MM.1S (cell line): ENCODE measurements around the gene BDH2.

Experiments
- DNase-seq: peaks from one replicate; pipeline ENCODE4 v3.0.0-alpha.2; 2015
- H2AFZ ChIP-seq: fragments of 300-600 bp; sonication (generic); 2 replicates; pipeline ENCODE4 v1.6.0; 2016; ENCODE audit warnings: antibody characterized with exemption, low read length
- H3F3A ChIP-seq: fragments of 300-600 bp; sonication (generic); 2 replicates; pipeline ENCODE4 v1.6.1; 2016; ENCODE audit warnings: mild to moderate bottlenecking, antibody characterized with exemption, low read length, moderate library complexity, mixed read lengths; ENCODE audit not compliant: insufficient read depth
- H3K27ac ChIP-seq: fragments of 300-600 bp; sonication (generic); 2 replicates; pipeline ENCODE4 v1.5.1; 2016; ENCODE audit warnings: mild to moderate bottlenecking, low read length
- H3K27me3 ChIP-seq: fragments of 300-600 bp; sonication (generic); replicated peaks from 2 replicates; pipeline ENCODE4 v1.6.0; 2016; ENCODE audit warnings: low read length; ENCODE audit not compliant: insufficient read depth
- H3K36me3 ChIP-seq: fragments of 300-600 bp; sonication (generic); replicated peaks from 2 replicates; pipeline ENCODE4 v1.6.1; 2016; ENCODE audit warnings: mild to moderate bottlenecking, low read length, mixed read lengths; ENCODE audit not compliant: insufficient read depth
- H3K4me1 ChIP-seq: fragments of 300-600 bp; sonication (generic); 2 replicates; pipeline ENCODE4 v1.6.1; 2016; ENCODE audit warnings: low read length, mixed read lengths
- H3K4me2 ChIP-seq: fragments of 300-600 bp; sonication (generic); 2 replicates; pipeline ENCODE4 v1.6.0; 2016; ENCODE audit warnings: low read depth, low read length
- H3K4me3 ChIP-seq: fragments of 300-600 bp; sonication (generic); 2 replicates; pipeline ENCODE4 v1.5.1; 2016; ENCODE audit warnings: low read length, mixed read lengths
- H3K79me2 ChIP-seq: fragments of 300-600 bp; sonication (generic); 2 replicates; pipeline ENCODE4 v1.6.1; 2016; ENCODE audit warnings: mixed run types, low read length, mixed read lengths
- H3K9ac ChIP-seq: fragments of 300-600 bp; sonication (generic); 2 replicates; pipeline ENCODE4 v1.6.1; 2016; ENCODE audit warnings: low read length, mixed read lengths
- H3K9me2 ChIP-seq: fragments of 300-600 bp; sonication (generic); replicated peaks from 2 replicates; pipeline ENCODE4 v1.6.1; 2016; ENCODE audit warnings: mild to moderate bottlenecking, low read length, mixed read lengths; ENCODE audit not compliant: insufficient read depth
- H3K9me3 ChIP-seq: fragments of 300-600 bp; sonication (generic); replicated peaks from 2 replicates; pipeline ENCODE4 v1.6.1; 2016; ENCODE audit warnings: mild to moderate bottlenecking, low read length, mixed read lengths; ENCODE audit not compliant: insufficient read depth
- H4K20me1 ChIP-seq: fragments of 300-600 bp; sonication (generic); 2 replicates; pipeline ENCODE4 v1.6.1; 2016; ENCODE audit warnings: mild to moderate bottlenecking, low read length, moderate library complexity, mixed read lengths; ENCODE audit not compliant: insufficient read depth
- CTCF ChIP-seq: fragments of 300-600 bp; sonication (generic); IDR thresholded peaks from 2 replicates; pipeline ENCODE4 v1.5.1; 2016; ENCODE audit warnings: antibody characterized with exemption, low read length, mixed read lengths
- EZH2 ChIP-seq: fragments of 300-600 bp; sonication (generic); optimal IDR thresholded peaks from 2 replicates; pipeline ENCODE3; 2017; ENCODE audit warnings: low read depth, mild to moderate bottlenecking, antibody characterized with exemption, low read length, mixed read lengths
- EZH2phosphoT487 ChIP-seq: fragments of 300-600 bp; sonication (generic); IDR thresholded peaks from 2 replicates; pipeline ENCODE4 v1.6.1; 2018; ENCODE audit warnings: antibody characterized with exemption, low read length

BDH2 gene

DNA sequence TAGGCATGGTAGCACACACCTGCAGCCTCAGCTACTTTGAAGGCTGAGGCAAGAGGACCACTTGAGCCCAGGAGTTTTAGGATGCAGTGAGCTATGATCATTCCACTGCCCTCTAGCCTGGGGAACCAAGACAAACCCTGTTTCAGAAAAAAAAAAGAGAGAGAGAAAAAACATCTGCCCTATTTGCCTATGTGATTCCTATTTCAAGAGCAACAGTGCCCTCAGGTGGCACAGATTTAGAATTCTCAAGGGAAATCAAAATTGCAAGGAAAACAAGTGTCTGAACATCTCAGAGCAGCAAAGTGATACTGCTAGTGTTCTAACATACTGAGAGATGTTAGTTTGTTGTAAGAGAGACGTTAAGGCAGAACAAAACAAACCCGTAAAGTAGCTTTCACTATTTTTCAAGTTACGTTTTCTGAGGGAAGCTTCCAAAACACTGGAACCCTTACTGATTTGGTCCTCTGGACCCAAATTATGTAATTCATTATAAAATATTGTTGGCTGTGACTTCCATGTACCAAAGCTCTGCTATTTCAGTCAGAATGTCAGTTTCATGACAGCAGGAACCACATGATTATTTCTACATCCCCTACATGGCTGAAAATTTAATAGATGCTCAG, 7.9 kb downstream of the BDH2 start:
- H3K27ac ChIP-seq = peak overlapping the region; percentile 5; the same call in 1 of the 2 replicates
- peak; percentile 87 for DNase-seq
- H3K4me1 ChIP-seq = peaks cover 6% of the 10 kb centered on the region
- no peaks in the 10 kb centered on the region for H3K9me2 ChIP-seq
- H4K20me1 ChIP-seq = no peaks in the 10 kb centered on the region
- H3K79me2 ChIP-seq = no peaks in the 10 kb centered on the region
- TF ChIP-seq EZH2phosphoT487 (no peak), CTCF (peak; percentile 76), EZH2 (no peak)
- H3K9me3 ChIP-seq = no peaks in the 10 kb centered on the region
- H3K9ac ChIP-seq = peak overlapping the region; percentile 11; the same call in 1 of the 2 replicates
- peak overlapping the region; percentile 49 for H2AFZ ChIP-seq
- H3K4me2 ChIP-seq = peak overlapping the region; percentile 73
- H3K36me3 ChIP-seq = no peaks in the 10 kb centered on the region
- peak overlapping the region; percentile 28 for H3K4me3 ChIP-seq
- H3K27me3 ChIP-seq = no peaks in the 10 kb centered on the region
- H3F3A ChIP-seq = no peaks in the 10 kb centered on the region

GRCh38 chr4:103089481-103089880, 10.2 kb downstream of the BDH2 start:
- no peak for DNase-seq
- no peak overlapping the region for H3K4me2 ChIP-seq
- no peaks in the 10 kb centered on the region for H3K9me2 ChIP-seq
- TF ChIP-seq EZH2 = no peak
- no peak for TF ChIP-seq EZH2phosphoT487
- no peak for TF ChIP-seq CTCF
- no peak overlapping the region for H2AFZ ChIP-seq
- H3F3A ChIP-seq = no peaks in the 10 kb centered on the region
- no peaks in the 10 kb centered on the region for H3K36me3 ChIP-seq
- H3K4me1 ChIP-seq = peaks cover 6% of the 10 kb centered on the region
- H3K27me3 ChIP-seq = no peaks in the 10 kb centered on the region
- no peaks in the 10 kb centered on the region for H4K20me1 ChIP-seq
- no peak overlapping the region for H3K27ac ChIP-seq
- H3K4me3 ChIP-seq = no peak overlapping the region
- no peaks in the 10 kb centered on the region for H3K79me2 ChIP-seq
- H3K9ac ChIP-seq = no peak overlapping the region
- no peaks in the 10 kb centered on the region for H3K9me3 ChIP-seq

GRCh38 chr4:103086551-103086950, 13.1 kb downstream of the BDH2 start:
- no peak for TF ChIP-seq EZH2
- Histone ChIP-seq H3K4me1 (no peaks in the 10 kb centered on the region), H3F3A (no peaks in the 10 kb centered on the region), H3K36me3 (no peaks in the 10 kb centered on the region), H4K20me1 (no peaks in the 10 kb centered on the region), H3K9ac (no peak overlapping the region), H2AFZ (no peak overlapping the region), H3K9me3 (no peaks in the 10 kb centered on the region), H3K4me2 (no peak overlapping the region), H3K9me2 (no peaks in the 10 kb centered on the region), H3K4me3 (no peak overlapping the region), H3K27ac (no peak overlapping the region), H3K79me2 (no peaks in the 10 kb centered on the region), H3K27me3 (no peaks in the 10 kb centered on the region)
- DNase-seq = no peak

DNA sequence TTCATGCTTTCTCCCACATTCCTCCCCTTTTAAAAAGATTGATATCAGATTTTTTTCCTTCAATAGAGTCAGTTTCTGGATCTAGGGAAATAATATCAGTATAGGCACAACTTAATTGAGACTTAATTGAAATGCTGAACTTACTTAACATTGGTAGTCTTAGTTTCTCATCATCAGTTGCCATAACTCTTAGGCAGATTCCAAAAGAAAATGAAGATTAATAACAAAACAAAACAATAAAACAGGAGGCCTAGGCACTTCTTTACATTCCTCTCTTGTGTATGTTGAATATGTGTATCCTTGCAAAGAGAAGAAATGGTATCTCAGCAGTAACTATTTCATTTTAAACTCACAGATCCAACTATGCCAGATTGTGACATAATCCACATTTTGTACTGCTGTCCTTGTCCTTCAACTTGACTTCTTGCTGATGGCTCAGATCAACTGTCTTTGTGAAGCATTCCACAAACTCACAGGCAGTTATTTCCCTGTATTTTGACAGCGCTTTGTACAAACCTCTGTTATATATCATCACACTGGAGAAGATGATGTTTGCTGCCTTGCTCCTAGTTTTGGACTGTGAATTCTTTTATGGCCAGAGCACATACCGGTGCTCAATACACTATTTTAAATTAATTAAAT, 14.0 kb downstream of the BDH2 start:
- Histone ChIP-seq H2AFZ (no peak overlapping the region), H3K36me3 (no peaks in the 10 kb centered on the region), H3F3A (no peaks in the 10 kb centered on the region), H3K9me2 (no peaks in the 10 kb centered on the region), H3K4me3 (no peak overlapping the region), H3K27ac (no peak overlapping the region), H3K4me2 (no peak overlapping the region), H3K27me3 (no peaks in the 10 kb centered on the region), H3K4me1 (no peaks in the 10 kb centered on the region), H3K9ac (no peak overlapping the region), H3K79me2 (no peaks in the 10 kb centered on the region), H4K20me1 (no peaks in the 10 kb centered on the region), H3K9me3 (no peaks in the 10 kb centered on the region)
- no peak for DNase-seq
- TF ChIP-seq EZH2 (no peak), CTCF (no peak), EZH2phosphoT487 (no peak)
